H9 (cell line): ENCODE measurements around the gene METTL26. TPM values are rescaled to one million over a fixed set of nuclear protein-coding genes. Genes with fewer than 3 reads are reported as not detected.

Experiments used
- DNase-seq: peaks from one replicate; pipeline ENCODE4 v3.0.0-alpha.2; 2017
- H2AFZ ChIP-seq: one replicate; pipeline ENCODE4 v1.6.1; 2013; ENCODE audit warnings: mild to moderate bottlenecking, low read length, control low read depth, moderate library complexity
- H2AK5ac ChIP-seq: 2 replicates; pipeline ENCODE4 v1.6.1; 2013; ENCODE audit warnings: low read length, control low read depth, mixed read lengths; ENCODE audit not compliant: insufficient read length
- H2BK120ac ChIP-seq: one replicate; pipeline ENCODE4 v1.6.1; 2013; ENCODE audit warnings: low read depth, mild to moderate bottlenecking, low read length, control low read depth, inconsistent platforms; ENCODE audit not compliant: poor library complexity, severe bottlenecking
- H2BK12ac ChIP-seq: 2 replicates; pipeline ENCODE4 v1.6.1; 2013; ENCODE audit warnings: low read length, control low read depth, mixed read lengths, low read depth; ENCODE audit not compliant: insufficient read length
- H2BK15ac ChIP-seq: 2 replicates; pipeline ENCODE4 v1.6.1; 2013; ENCODE audit warnings: low read depth, low read length, control low read depth
- H2BK20ac ChIP-seq: one replicate; pipeline ENCODE4 v1.6.1; 2013; ENCODE audit warnings: low read depth, mild to moderate bottlenecking, low read length, control low read depth, inconsistent platforms; ENCODE audit not compliant: poor library complexity, severe bottlenecking
- H2BK5ac ChIP-seq: 2 replicates; pipeline ENCODE4 v1.6.1; 2013; ENCODE audit warnings: low read length, control low read depth, mixed read lengths; ENCODE audit not compliant: insufficient read length
- H3K14ac ChIP-seq: 2 replicates; pipeline ENCODE4 v1.6.1; 2013; ENCODE audit warnings: low read length, control low read depth; ENCODE audit not compliant: insufficient read depth
- H3K18ac ChIP-seq: 2 replicates; pipeline ENCODE4 v1.6.1; 2013; ENCODE audit warnings: low read depth, mild to moderate bottlenecking, mixed read lengths, low read length, control low read depth; ENCODE audit not compliant: insufficient read length
- H3K23ac ChIP-seq: 2 replicates; pipeline ENCODE4 v1.6.1; 2013; ENCODE audit warnings: low read length, control low read depth, mixed read lengths, low read depth; ENCODE audit not compliant: insufficient read length
- H3K23me2 ChIP-seq: 2 replicates; pipeline ENCODE4 v1.6.1; 2013; ENCODE audit warnings: low read depth, mild to moderate bottlenecking, mixed read lengths, low read length, control low read depth; ENCODE audit not compliant: insufficient read length, poor library complexity, severe bottlenecking
- H3K27ac ChIP-seq: 2 replicates; pipeline ENCODE4 v1.5.1; 2013; ENCODE audit warnings: low read length, control low read depth, mixed read lengths, low read depth; ENCODE audit not compliant: insufficient read length
- H3K27me3 ChIP-seq: 2 replicates; pipeline ENCODE4 v1.6.1; 2013; ENCODE audit warnings: low read length, control low read depth, inconsistent platforms; ENCODE audit not compliant: insufficient read depth
- H3K4ac ChIP-seq: 2 replicates; pipeline ENCODE4 v1.6.1; 2013; ENCODE audit warnings: low read depth, mild to moderate bottlenecking, control low read depth, inconsistent platforms, low read length, moderate library complexity
- H3K4me1 ChIP-seq: 2 replicates; pipeline ENCODE4 v1.6.1; 2013; ENCODE audit warnings: low read length, control low read depth, inconsistent platforms; ENCODE audit not compliant: insufficient read depth
- H3K4me2 ChIP-seq: 2 replicates; pipeline ENCODE4 v1.6.1; 2013; ENCODE audit warnings: low read length, control low read depth, mixed read lengths; ENCODE audit not compliant: insufficient read length, insufficient read depth
- H3K56ac ChIP-seq: 2 replicates; pipeline ENCODE4 v1.6.1; 2013; ENCODE audit warnings: low read depth, mild to moderate bottlenecking, mixed read lengths, low read length, control low read depth; ENCODE audit not compliant: insufficient read length
- H3K79me1 ChIP-seq: 2 replicates; pipeline ENCODE4 v1.6.1; 2013; ENCODE audit warnings: low read depth, mild to moderate bottlenecking, moderate library complexity, low read length, control low read depth, inconsistent platforms; ENCODE audit not compliant: insufficient read depth, poor library complexity, severe bottlenecking
- H3K79me2 ChIP-seq: 2 replicates; pipeline ENCODE4 v1.6.1; 2013; ENCODE audit warnings: low read length, control low read depth, inconsistent platforms; ENCODE audit not compliant: insufficient read depth
- H3K9ac ChIP-seq: 2 replicates; pipeline ENCODE4 v1.6.1; 2013; ENCODE audit warnings: low read length, control low read depth, mixed read lengths; ENCODE audit not compliant: insufficient read length; ENCODE audit errors: extremely low read depth
- H3K9me3 ChIP-seq: one replicate; pipeline ENCODE4 v1.6.1; 2013; ENCODE audit warnings: low read depth, low read length, inconsistent platforms; ENCODE audit not compliant: control insufficient read depth
- H3T11ph ChIP-seq: one replicate; pipeline ENCODE4 v1.6.1; 2013; ENCODE audit warnings: mild to moderate bottlenecking, low read length, control low read depth, inconsistent platforms
- H4K20me1 ChIP-seq: one replicate; pipeline ENCODE4 v1.6.1; 2013; ENCODE audit not compliant: control insufficient read depth, insufficient read length, insufficient read depth
- H4K5ac ChIP-seq: 2 replicates; pipeline ENCODE4 v1.6.1; 2013; ENCODE audit warnings: low read depth, mild to moderate bottlenecking, mixed read lengths, low read length, control low read depth; ENCODE audit not compliant: insufficient read length
- H4K8ac ChIP-seq: replicated peaks from 2 replicates; pipeline ENCODE4 v1.6.1; 2013; ENCODE audit warnings: low read length, control low read depth, mixed read lengths, low read depth; ENCODE audit not compliant: insufficient read length
- H4K91ac ChIP-seq: 2 replicates; pipeline ENCODE4 v1.6.1; 2013; ENCODE audit warnings: low read depth, mild to moderate bottlenecking, moderate library complexity, mixed read lengths, low read length, control low read depth; ENCODE audit not compliant: insufficient read length
- H3K27ac Mint-ChIP-seq, 3 experiments: 2 replicates in 2 of 3; 3 replicates in 1 of 3; pipeline ENCODE4 v1.8.0; 2020 to 2021; ENCODE audit warnings: mixed read lengths in 3 of 3, mild to moderate bottlenecking in 1 of 3, moderate library complexity in 1 of 3
- H3K27me3 Mint-ChIP-seq: 2 replicates; pipeline ENCODE4 v1.8.0; 2021; ENCODE audit warnings: low read depth, mild to moderate bottlenecking, moderate library complexity, mixed read lengths
- H3K36me3 Mint-ChIP-seq, 3 experiments: 2 replicates in 2 of 3; 3 replicates in 1 of 3; pipeline ENCODE4 v1.8.0; 2020 to 2021; ENCODE audit warnings: low read depth in 3 of 3, mixed read lengths in 3 of 3; ENCODE audit not compliant: insufficient read depth in 1 of 3
- H3K4me1 Mint-ChIP-seq, 2 experiments: 2 replicates each; pipeline ENCODE4 v1.8.0; 2020; ENCODE audit warnings: mixed read lengths in 2 of 2
- H3K4me3 Mint-ChIP-seq, 2 experiments: 2 replicates in 1 of 2; 3 replicates in 1 of 2; pipeline ENCODE4 v1.8.0; 2020 to 2021; ENCODE audit warnings: mild to moderate bottlenecking in 2 of 2, mixed read lengths in 2 of 2, moderate library complexity in 1 of 2
- H3K9me3 Mint-ChIP-seq, 2 experiments: 2 replicates in 1 of 2; 3 replicates in 1 of 2; pipeline ENCODE4 v1.8.0; 2020; ENCODE audit warnings: mild to moderate bottlenecking in 2 of 2, mixed read lengths in 2 of 2, moderate library complexity in 1 of 2
- WGBS: extraction: QIAGEN DNeasy Blood & Tissue Kit; methylation state at CpG from one replicate; pipeline ENCODE4 v1.1.7; 2013; ENCODE audit warnings: missing lambda C conversion rate, low lambda C conversion rate, mixed read lengths; ENCODE audit not compliant: insufficient read length; ENCODE audit errors: extremely low coverage; 5-methylcytosine and 5-hydroxymethylcytosine counted together
- total RNA-seq: library from RNA; stranded (reverse); gene quantifications from 2 replicates; pipeline ENCODE4 v1.2.1, GENCODE V29; 2021
- TF ChIP-seq, protein P1 (sequence below): fragments of 200-600 bp; sonication (generic); conservative IDR thresholded peaks from 3 replicates; pipeline ENCODE4 v1.8.0; 2021; ENCODE audit warnings: antibody characterized with exemption, mild to moderate bottlenecking

Gene METTL26
- total RNA-seq, 1 experiment from 2014 or later: 108 TPM

GRCh38 chr16:588639-588888 lies 47.5 kb downstream of the METTL26 start:
- no peak overlapping the region for H4K91ac ChIP-seq
- no peak overlapping the region for H2BK12ac ChIP-seq
- DNase-seq: no peak
- H3K27me3 Mint-ChIP-seq: peaks cover 49% of the 10 kb centered on the region
- no peak overlapping the region for H4K5ac ChIP-seq
- H3K18ac ChIP-seq: no peak overlapping the region
- peak overlapping the region; percentile 94 to 99 for H3K4me3 Mint-ChIP-seq
- peaks cover 0 to 10% (median 6%) of the 10 kb centered on the region in 3 experiments; a peak in 6 of 7 replicates for H3K36me3 Mint-ChIP-seq
- no peak overlapping the region for H3K23ac ChIP-seq
- H3K27ac ChIP-seq: no peak overlapping the region
- peak overlapping the region; percentile 55 for H3K4me2 ChIP-seq
- no peak overlapping the region for H2BK20ac ChIP-seq
- no peaks in the 10 kb centered on the region for H3K4me1 ChIP-seq
- no peak overlapping the region for H4K8ac ChIP-seq
- no peaks in the 10 kb centered on the region for H3K79me1 ChIP-seq
- H3K4ac ChIP-seq: no peak overlapping the region
- H2AK5ac ChIP-seq: no peak overlapping the region
- no peak overlapping the region for H3T11ph ChIP-seq
- TF ChIP-seq, protein P1, sequence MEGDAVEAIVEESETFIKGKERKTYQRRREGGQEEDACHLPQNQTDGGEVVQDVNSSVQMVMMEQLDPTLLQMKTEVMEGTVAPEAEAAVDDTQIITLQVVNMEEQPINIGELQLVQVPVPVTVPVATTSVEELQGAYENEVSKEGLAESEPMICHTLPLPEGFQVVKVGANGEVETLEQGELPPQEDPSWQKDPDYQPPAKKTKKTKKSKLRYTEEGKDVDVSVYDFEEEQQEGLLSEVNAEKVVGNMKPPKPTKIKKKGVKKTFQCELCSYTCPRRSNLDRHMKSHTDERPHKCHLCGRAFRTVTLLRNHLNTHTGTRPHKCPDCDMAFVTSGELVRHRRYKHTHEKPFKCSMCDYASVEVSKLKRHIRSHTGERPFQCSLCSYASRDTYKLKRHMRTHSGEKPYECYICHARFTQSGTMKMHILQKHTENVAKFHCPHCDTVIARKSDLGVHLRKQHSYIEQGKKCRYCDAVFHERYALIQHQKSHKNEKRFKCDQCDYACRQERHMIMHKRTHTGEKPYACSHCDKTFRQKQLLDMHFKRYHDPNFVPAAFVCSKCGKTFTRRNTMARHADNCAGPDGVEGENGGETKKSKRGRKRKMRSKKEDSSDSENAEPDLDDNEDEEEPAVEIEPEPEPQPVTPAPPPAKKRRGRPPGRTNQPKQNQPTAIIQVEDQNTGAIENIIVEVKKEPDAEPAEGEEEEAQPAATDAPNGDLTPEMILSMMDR: no peak
- no peaks in the 10 kb centered on the region for H4K20me1 ChIP-seq
- peaks cover 16 to 26% of the 10 kb centered on the region in 2 experiments for H3K4me1 Mint-ChIP-seq
- H3K9me3 ChIP-seq: no peaks in the 10 kb centered on the region
- WGBS: no CpG with 5 or more reads among the region's 21 CpGs
- H3K9ac ChIP-seq: peak overlapping the region; percentile 63
- H2BK15ac ChIP-seq: no peak overlapping the region
- no peak overlapping the region for H2BK120ac ChIP-seq
- H2AFZ ChIP-seq: no peak overlapping the region
- peaks cover 5% of the 10 kb centered on the region for H3K23me2 ChIP-seq
- no peak overlapping the region for H2BK5ac ChIP-seq
- peaks cover 7% of the 10 kb centered on the region; the same call in 1 of the 2 replicates for H3K27me3 ChIP-seq
- H3K14ac ChIP-seq: peak overlapping the region; percentile 57
- no peak overlapping the region for H3K56ac ChIP-seq
- 0 out of 5 replicates have a peak, but pooled peaks cover 0 to 3% of the 10 kb centered on the region in 2 experiments for H3K9me3 Mint-ChIP-seq
- H3K27ac Mint-ChIP-seq: peak overlapping the region; percentile 86 to 99 (median 93); a peak in 5 of 7 replicates
- H3K79me2 ChIP-seq: no peaks in the 10 kb centered on the region; the same call in 1 of the 2 replicates
